Glutamatergic neuron (in vitro differentiated cells): Measurements from ENCODE around the gene USP16. TPM values are rescaled to one million over a fixed set of nuclear protein-coding genes. Genes with fewer than 3 reads are reported as not detected.

Source experiments
- DNase-seq: peaks from one replicate; pipeline ENCODE4 v3.0.0; 2022
- H3K27ac Mint-ChIP-seq: one replicate; pipeline ENCODE4 v1.8.0; 2020; ENCODE audit warnings: mild to moderate bottlenecking, mixed read lengths, inconsistent platforms; ENCODE audit not compliant: unreplicated experiment
- H3K27me3 Mint-ChIP-seq: one replicate; pipeline ENCODE4 v1.8.0; 2020; ENCODE audit warnings: mild to moderate bottlenecking, moderate library complexity, mixed read lengths, inconsistent platforms; ENCODE audit not compliant: unreplicated experiment
- H3K36me3 Mint-ChIP-seq: one replicate; pipeline ENCODE4 v1.8.0; 2020; ENCODE audit warnings: mild to moderate bottlenecking, mixed read lengths, inconsistent platforms; ENCODE audit not compliant: unreplicated experiment
- H3K4me1 Mint-ChIP-seq: one replicate; pipeline ENCODE4 v1.8.0; 2020; ENCODE audit warnings: mild to moderate bottlenecking, low read depth, mixed read lengths, inconsistent platforms; ENCODE audit not compliant: unreplicated experiment
- H3K4me3 Mint-ChIP-seq: one replicate; pipeline ENCODE4 v1.8.0; 2020; ENCODE audit warnings: mild to moderate bottlenecking, mixed read lengths, inconsistent platforms; ENCODE audit not compliant: unreplicated experiment
- H3K9me3 Mint-ChIP-seq: one replicate; pipeline ENCODE4 v1.8.0; 2020; ENCODE audit warnings: mild to moderate bottlenecking, moderate library complexity, mixed read lengths, inconsistent platforms; ENCODE audit not compliant: unreplicated experiment
- CTCF ChIP-seq: fragments of 200-600 bp; sonication (generic); IDR thresholded peaks from one replicate; pipeline ENCODE4 v1.5.0; 2021; ENCODE audit not compliant: partially characterized antibody, unreplicated experiment
- total RNA-seq: library from RNA; stranded (reverse); fragmentation: NEBNext Ultra II Directional; extraction: Animal tissue kit (Norgen Biotek cat#: 25700); gene quantifications from one replicate; pipeline ENCODE4 v1.2.1, GENCODE V29; 2021; ENCODE audit not compliant: unreplicated experiment

USP16 gene
- total RNA-seq, 1 donor from 2014 or later = 21.9 TPM

GRCh38 chr21:29053011-29053553, 28.6 kb downstream of the USP16 start:
- no peaks in the 10 kb centered on the region for H3K9me3 Mint-ChIP-seq
- no peaks in the 10 kb centered on the region for H3K27me3 Mint-ChIP-seq
- no peaks in the 10 kb centered on the region for H3K36me3 Mint-ChIP-seq
- H3K27ac Mint-ChIP-seq = no peak overlapping the region
- no peak overlapping the region for H3K4me3 Mint-ChIP-seq
- no peaks in the 10 kb centered on the region for H3K4me1 Mint-ChIP-seq
- no peak for TF ChIP-seq CTCF
- DNase-seq = no peak

GRCh38 chr21:29053656-29054055, 29.2 kb downstream of the USP16 start:
- Mint-ChIP-seq H3K27me3 (no peaks in the 10 kb centered on the region), H3K27ac (peak overlapping the region; percentile 6), H3K36me3 (no peaks in the 10 kb centered on the region), H3K4me1 (no peaks in the 10 kb centered on the region), H3K4me3 (no peak overlapping the region), H3K9me3 (no peaks in the 10 kb centered on the region)
- DNase-seq = no peak
- no peak for TF ChIP-seq CTCF

GRCh38 chr21:29055080-29055479, 30.6 kb downstream of the USP16 start:
- Mint-ChIP-seq H3K4me3 (no peak overlapping the region), H3K9me3 (no peaks in the 10 kb centered on the region)

GRCh38 chr21:29056005-29056404, 31.5 kb downstream of the USP16 start:
- no peaks in the 10 kb centered on the region for H3K27me3 Mint-ChIP-seq
- H3K27ac Mint-ChIP-seq = no peak overlapping the region
- no peak for DNase-seq
- no peaks in the 10 kb centered on the region for H3K36me3 Mint-ChIP-seq
- no peak for TF ChIP-seq CTCF
- H3K4me1 Mint-ChIP-seq = no peaks in the 10 kb centered on the region
- no peak overlapping the region for H3K4me3 Mint-ChIP-seq
- no peaks in the 10 kb centered on the region for H3K9me3 Mint-ChIP-seq

More at GRCh38 chr21:29055080-29055479, 30.6 kb downstream of the USP16 start:
- no peak for DNase-seq
- no peaks in the 10 kb centered on the region for H3K27me3 Mint-ChIP-seq
- no peak overlapping the region for H3K27ac Mint-ChIP-seq
- H3K36me3 Mint-ChIP-seq = no peaks in the 10 kb centered on the region
- H3K4me1 Mint-ChIP-seq = no peaks in the 10 kb centered on the region
- TF ChIP-seq CTCF = no peak

- no peak for TF ChIP-seq CTCF
- no peak overlapping the region for H3K4me3 Mint-ChIP-seq
- no peaks in the 10 kb centered on the region for H3K27me3 Mint-ChIP-seq
- no peaks in the 10 kb centered on the region for H3K9me3 Mint-ChIP-seq
- no peak for DNase-seq
- H3K36me3 Mint-ChIP-seq = no peaks in the 10 kb centered on the region
- no peaks in the 10 kb centered on the region for H3K4me1 Mint-ChIP-seq
- H3K27ac Mint-ChIP-seq = no peak overlapping the region
These were observed 32.1 kb downstream of the USP16 start for GRCh38 chr21:29056538-29057050.
